SU-DHL-6 (cell line): Measurements from ENCODE around the gene BNC2.

Source experiments
- H2AFZ ChIP-seq: fragments of 200-600 bp; sonication (generic); 2 replicates; pipeline ENCODE4 v1.6.1; 2014; ENCODE audit warnings: low read depth, mild to moderate bottlenecking, moderate library complexity, mixed read lengths, antibody characterized with exemption, low read length; ENCODE audit not compliant: severe bottlenecking
- H3F3A ChIP-seq: fragments of 200-600 bp; shearing (Covaris generic); 2 replicates; pipeline ENCODE4 v1.6.0; 2016; ENCODE audit warnings: antibody characterized with exemption, mild to moderate bottlenecking; ENCODE audit not compliant: insufficient read depth
- H3K27ac ChIP-seq: fragments of 200-600 bp; sonication (generic); 2 replicates; pipeline ENCODE4 v1.5.1; 2016; ENCODE audit warnings: low read depth, mild to moderate bottlenecking, low read length, moderate library complexity, mixed read lengths
- H3K27me3 ChIP-seq: fragments of 200-600 bp; sonication (generic), shearing (Covaris generic); 2 replicates; pipeline ENCODE4 v1.6.0; 2014; ENCODE audit warnings: mild to moderate bottlenecking, low read length
- H3K36me3 ChIP-seq: fragments of 200-600 bp; sonication (generic); 2 replicates; pipeline ENCODE4 v1.6.1; 2014; ENCODE audit warnings: mild to moderate bottlenecking, low read length, mixed read lengths
- H3K4me2 ChIP-seq: fragments of 300-600, 200-600 bp; shearing (Covaris generic), sonication (generic); 2 replicates; pipeline ENCODE4 v1.6.0; 2014; ENCODE audit warnings: low read length, low read depth, mild to moderate bottlenecking; ENCODE audit not compliant: poor library complexity, severe bottlenecking
- H3K4me3 ChIP-seq: fragments of 200-600 bp; sonication (generic); 2 replicates; pipeline ENCODE4 v1.5.1; 2014; ENCODE audit warnings: antibody characterized with exemption, low read length, mild to moderate bottlenecking, mixed read lengths; ENCODE audit not compliant: insufficient read depth, poor library complexity, severe bottlenecking
- H3K79me2 ChIP-seq: fragments of 200-600 bp; sonication (generic); 2 replicates; pipeline ENCODE4 v1.6.1; 2014; ENCODE audit warnings: mild to moderate bottlenecking, low read length, moderate library complexity; ENCODE audit not compliant: insufficient read depth
- H3K9ac ChIP-seq: fragments of 200-600 bp; sonication (generic); 2 replicates; pipeline ENCODE4 v1.7.0; 2014; ENCODE audit warnings: mild to moderate bottlenecking, low read length
- H3K9me2 ChIP-seq: fragments of 200-600 bp; sonication (generic); replicated peaks from 2 replicates; pipeline ENCODE4 v1.6.1; 2014; ENCODE audit warnings: low read length; ENCODE audit not compliant: insufficient read depth
- H3K9me3 ChIP-seq: fragments of 200-600 bp; sonication (generic); 2 replicates; pipeline ENCODE4 v1.6.1; 2014; ENCODE audit warnings: low read length, mixed read lengths; ENCODE audit not compliant: insufficient read depth
- H4K20me1 ChIP-seq: fragments of 200-600 bp; sonication (generic); 2 replicates; pipeline ENCODE4 v1.6.1; 2014; ENCODE audit warnings: low read depth, mild to moderate bottlenecking, antibody characterized with exemption, low read length, moderate library complexity, mixed read lengths
- EZH2phosphoT487 ChIP-seq: fragments of 200-600 bp; sonication (generic), shearing (Covaris generic); conservative IDR thresholded peaks from 2 replicates; pipeline ENCODE4 v1.6.1; 2018; ENCODE audit warnings: mild to moderate bottlenecking, antibody characterized with exemption, low read length, moderate library complexity, mixed read lengths
- TF ChIP-seq, protein P1 (sequence below): fragments of 200-600 bp; sonication (generic); IDR thresholded peaks from one replicate; pipeline ENCODE4 v1.5.1; 2017; ENCODE audit warnings: antibody characterized with exemption, mild to moderate bottlenecking, low read length, moderate library complexity; ENCODE audit not compliant: insufficient read depth, poor library complexity, severe bottlenecking

Gene BNC2

GRCh38 chr9:16475257-16475656, 395.2 kb downstream of the BNC2 start:
- no peaks in the 10 kb centered on the region for H3K36me3 ChIP-seq
- no peak overlapping the region for H3K4me3 ChIP-seq
- no peaks in the 10 kb centered on the region for H3F3A ChIP-seq
- H3K9me3 ChIP-seq: no peaks in the 10 kb centered on the region
- H4K20me1 ChIP-seq: no peaks in the 10 kb centered on the region
- H3K4me2 ChIP-seq: no peak overlapping the region
- H3K79me2 ChIP-seq: no peaks in the 10 kb centered on the region
- TF ChIP-seq, protein P1, sequence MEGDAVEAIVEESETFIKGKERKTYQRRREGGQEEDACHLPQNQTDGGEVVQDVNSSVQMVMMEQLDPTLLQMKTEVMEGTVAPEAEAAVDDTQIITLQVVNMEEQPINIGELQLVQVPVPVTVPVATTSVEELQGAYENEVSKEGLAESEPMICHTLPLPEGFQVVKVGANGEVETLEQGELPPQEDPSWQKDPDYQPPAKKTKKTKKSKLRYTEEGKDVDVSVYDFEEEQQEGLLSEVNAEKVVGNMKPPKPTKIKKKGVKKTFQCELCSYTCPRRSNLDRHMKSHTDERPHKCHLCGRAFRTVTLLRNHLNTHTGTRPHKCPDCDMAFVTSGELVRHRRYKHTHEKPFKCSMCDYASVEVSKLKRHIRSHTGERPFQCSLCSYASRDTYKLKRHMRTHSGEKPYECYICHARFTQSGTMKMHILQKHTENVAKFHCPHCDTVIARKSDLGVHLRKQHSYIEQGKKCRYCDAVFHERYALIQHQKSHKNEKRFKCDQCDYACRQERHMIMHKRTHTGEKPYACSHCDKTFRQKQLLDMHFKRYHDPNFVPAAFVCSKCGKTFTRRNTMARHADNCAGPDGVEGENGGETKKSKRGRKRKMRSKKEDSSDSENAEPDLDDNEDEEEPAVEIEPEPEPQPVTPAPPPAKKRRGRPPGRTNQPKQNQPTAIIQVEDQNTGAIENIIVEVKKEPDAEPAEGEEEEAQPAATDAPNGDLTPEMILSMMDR: no peak
- TF ChIP-seq EZH2phosphoT487: no peak
- no peaks in the 10 kb centered on the region for H3K27me3 ChIP-seq
- H3K9me2 ChIP-seq: no peaks in the 10 kb centered on the region
- no peak overlapping the region for H3K27ac ChIP-seq
- no peak overlapping the region for H2AFZ ChIP-seq
- H3K9ac ChIP-seq: no peak overlapping the region

- H3K36me3 ChIP-seq: no peaks in the 10 kb centered on the region
- TF ChIP-seq, protein P1: no peak
- no peak for TF ChIP-seq EZH2phosphoT487
- H4K20me1 ChIP-seq: no peaks in the 10 kb centered on the region
- H3K79me2 ChIP-seq: no peaks in the 10 kb centered on the region
- H3K9me2 ChIP-seq: no peaks in the 10 kb centered on the region
- H3K4me2 ChIP-seq: no peak overlapping the region
- H2AFZ ChIP-seq: no peak overlapping the region
- H3K9me3 ChIP-seq: no peaks in the 10 kb centered on the region
- H3K27ac ChIP-seq: no peak overlapping the region
- H3K4me3 ChIP-seq: no peak overlapping the region
- no peaks in the 10 kb centered on the region for H3K27me3 ChIP-seq
- no peaks in the 10 kb centered on the region for H3F3A ChIP-seq
- H3K9ac ChIP-seq: no peak overlapping the region
These were observed 401.3 kb downstream of the BNC2 start for GRCh38 chr9:16469184-16469583.

GRCh38 chr9:16461851-16462250, 408.6 kb downstream of the BNC2 start:
- no peak overlapping the region for H3K27ac ChIP-seq
- 0 out of 2 replicates have a peak, but pooled peaks cover 3% of the 10 kb centered on the region for H3K9me3 ChIP-seq
- no peak overlapping the region for H3K4me3 ChIP-seq
- no peaks in the 10 kb centered on the region; the same call in 1 of the 2 replicates for H3K9me2 ChIP-seq
- H2AFZ ChIP-seq: no peak overlapping the region
- H3K4me2 ChIP-seq: no peak overlapping the region
- no peaks in the 10 kb centered on the region for H3F3A ChIP-seq
- no peaks in the 10 kb centered on the region for H3K79me2 ChIP-seq
- peaks cover 3% of the 10 kb centered on the region; the same call in 1 of the 2 replicates for H3K27me3 ChIP-seq
- TF ChIP-seq, protein P1: no peak
- TF ChIP-seq EZH2phosphoT487: no peak
- no peaks in the 10 kb centered on the region for H4K20me1 ChIP-seq
- no peaks in the 10 kb centered on the region for H3K36me3 ChIP-seq
- H3K9ac ChIP-seq: no peak overlapping the region
